Endodermal cell (in vitro differentiated cells): ENCODE results near the gene KIF17. TPM values are rescaled to one million over a fixed set of nuclear protein-coding genes. Genes with fewer than 3 reads are reported as not detected.

Source experiments
- DNase-seq: peaks from one replicate; pipeline ENCODE4 v3.0.0-alpha.2; 2017
- H3K27ac ChIP-seq: 2 replicates; pipeline ENCODE4 v1.5.1; 2013; ENCODE audit warnings: mild to moderate bottlenecking, low read depth, low read length, moderate library complexity
- H3K27me3 ChIP-seq: 2 replicates; pipeline ENCODE4 v1.6.1; 2013; ENCODE audit warnings: mild to moderate bottlenecking, low read length, moderate library complexity; ENCODE audit not compliant: insufficient read depth, control insufficient read depth, poor library complexity, severe bottlenecking
- H3K36me3 ChIP-seq: 2 replicates; pipeline ENCODE4 v1.7.0; 2013; ENCODE audit warnings: mild to moderate bottlenecking, low read length, moderate library complexity; ENCODE audit not compliant: control insufficient read depth, insufficient read depth
- H3K4me1 ChIP-seq: one replicate; pipeline ENCODE4 v1.7.0; 2013; ENCODE audit warnings: low read length; ENCODE audit not compliant: control insufficient read depth, insufficient read depth
- H3K4me3 ChIP-seq: 2 replicates; pipeline ENCODE4 v1.5.1; 2013; ENCODE audit warnings: mild to moderate bottlenecking, low read length, moderate library complexity
- H3K9ac ChIP-seq: 2 replicates; pipeline ENCODE4 v1.6.1; 2013; ENCODE audit warnings: mild to moderate bottlenecking, low read length, moderate library complexity; ENCODE audit not compliant: poor library complexity, severe bottlenecking; ENCODE audit errors: extremely low read depth
- H3K9me3 ChIP-seq: 2 replicates; pipeline ENCODE4 v1.6.1; 2013; ENCODE audit warnings: mild to moderate bottlenecking, low read length, moderate library complexity; ENCODE audit not compliant: control insufficient read depth
- H3K27ac Mint-ChIP-seq: 2 replicates; pipeline ENCODE4 v1.8.0; 2020; ENCODE audit warnings: mixed read lengths
- H3K27me3 Mint-ChIP-seq: 2 replicates; pipeline ENCODE4 v1.8.0; 2021; ENCODE audit warnings: mild to moderate bottlenecking, mixed read lengths; ENCODE audit not compliant: insufficient read depth
- H3K36me3 Mint-ChIP-seq: 2 replicates; pipeline ENCODE4 v1.8.0; 2020; ENCODE audit warnings: low read depth, mixed read lengths
- H3K4me1 Mint-ChIP-seq: 2 replicates; pipeline ENCODE4 v1.8.0; 2020; ENCODE audit warnings: mixed read lengths
- H3K4me3 Mint-ChIP-seq: 2 replicates; pipeline ENCODE4 v1.8.0; 2020; ENCODE audit warnings: mild to moderate bottlenecking, moderate library complexity, mixed read lengths
- H3K9me3 Mint-ChIP-seq: 2 replicates; pipeline ENCODE4 v1.8.0; 2020; ENCODE audit warnings: mild to moderate bottlenecking, mixed read lengths
- CTCF ChIP-seq: fragments of 200-600 bp; sonication (generic); conservative IDR thresholded peaks from 2 replicates; pipeline ENCODE4 v1.5.0; 2021; ENCODE audit warnings: antibody characterized with exemption, mild to moderate bottlenecking
- WGBS, 2 experiments: methylation state at CpG; one replicate each; pipeline versions ENCODE4 v1.1.5 to v1.1.7; 2013; ENCODE audit warnings: missing lambda C conversion rate in 2 of 2, mixed read lengths in 1 of 2; ENCODE audit not compliant: insufficient coverage in 1 of 2, insufficient read length in 1 of 2; 5-methylcytosine and 5-hydroxymethylcytosine counted together
- total RNA-seq, 2 donors: library from RNA; stranded (reverse); fragmentation: NEBNext Ultra II Directional in 1 of 2; extraction: Animal tissue kit (Norgen Biotek cat#: 25700) in 1 of 2; gene quantifications; 2 replicates in 1 of 2; 3 replicates in 1 of 2; pipeline ENCODE4 v1.2.1, GENCODE V29; 2021

Gene KIF17
- total RNA-seq, 2 donors from 2014 or later: 4.2 to 8.0 TPM

- Histone ChIP-seq H3K9ac (no peak overlapping the region), H3K4me1 (no peaks in the 10 kb centered on the region), H3K27ac (no peak overlapping the region), H3K36me3 (no peaks in the 10 kb centered on the region), H3K9me3 (no peaks in the 10 kb centered on the region), H3K4me3 (no peak overlapping the region), H3K27me3 (no peaks in the 10 kb centered on the region)
- Mint-ChIP-seq H3K4me1 (peaks cover 11% of the 10 kb centered on the region), H3K36me3 (peaks cover under 1% of the 10 kb centered on the region), H3K4me3 (no peak overlapping the region), H3K9me3 (peaks cover 1% of the 10 kb centered on the region), H3K27me3 (no peaks in the 10 kb centered on the region), H3K27ac (no peak overlapping the region)
- WGBS, 2 experiments: 84 to 95% methylated on average over 10 to 16 of the region's 16 CpGs
- no peak for TF ChIP-seq CTCF
- DNase-seq: no peak
Observed at GRCh38 chr1:20666146-20666545, 51.7 kb downstream of the KIF17 start.

- Mint-ChIP-seq H3K27me3 (no peaks in the 10 kb centered on the region), H3K4me1 (peaks cover 11% of the 10 kb centered on the region), H3K36me3 (peaks cover 1% of the 10 kb centered on the region), H3K27ac (no peak overlapping the region), H3K9me3 (peaks cover 1% of the 10 kb centered on the region), H3K4me3 (no peak overlapping the region)
- WGBS, 2 experiments: 90 to 96% methylated on average over 12 of the region's 12 CpGs
- no peaks in the 10 kb centered on the region for H3K27me3 ChIP-seq
- H3K27ac ChIP-seq: no peak overlapping the region
- DNase-seq: no peak
- H3K36me3 ChIP-seq: no peaks in the 10 kb centered on the region
- H3K9me3 ChIP-seq: no peaks in the 10 kb centered on the region
- TF ChIP-seq CTCF: no peak
- no peak overlapping the region for H3K9ac ChIP-seq
- no peak overlapping the region for H3K4me3 ChIP-seq
- no peaks in the 10 kb centered on the region for H3K4me1 ChIP-seq
Observed at GRCh38 chr1:20665726-20666125, 52.1 kb downstream of the KIF17 start.

- H3K36me3 ChIP-seq: peaks cover 6% of the 10 kb centered on the region
- H3K27ac ChIP-seq: no peak overlapping the region
- no peaks in the 10 kb centered on the region for H3K27me3 Mint-ChIP-seq
- no peak overlapping the region for H3K4me3 Mint-ChIP-seq
- WGBS, 2 experiments: 94 to 100% methylated on average over 10 to 12 of the region's 12 CpGs
- peaks cover 8% of the 10 kb centered on the region for H3K36me3 Mint-ChIP-seq
- H3K4me1 Mint-ChIP-seq: peaks cover 24% of the 10 kb centered on the region
- H3K9ac ChIP-seq: no peak overlapping the region
- peaks cover 1% of the 10 kb centered on the region for H3K9me3 Mint-ChIP-seq
- H3K4me3 ChIP-seq: no peak overlapping the region
- H3K27ac Mint-ChIP-seq: no peak overlapping the region
- H3K27me3 ChIP-seq: no peaks in the 10 kb centered on the region
- no peaks in the 10 kb centered on the region for H3K4me1 ChIP-seq
- DNase-seq: peak; percentile 33
- no peak for TF ChIP-seq CTCF
- H3K9me3 ChIP-seq: no peaks in the 10 kb centered on the region
Observed at GRCh38 chr1:20663969-20664715, 53.7 kb downstream of the KIF17 start.
